Testis (tissue), 3 donors: Measurements from ENCODE around the gene MGAT4C. TPM values are rescaled to one million over a fixed set of nuclear protein-coding genes. Genes with fewer than 3 reads are reported as not detected.

Source experiments
- DNase-seq: peaks from one replicate; pipeline ENCODE4 v3.0.0-alpha.2; 2019
- H3K27ac ChIP-seq, 2 donors: fragments of 200-600 bp; sonication (generic); one replicate each; pipeline ENCODE4 v1.5.1; 2019
- H3K27me3 ChIP-seq: fragments of 200-600 bp; sonication (generic); one replicate; pipeline ENCODE4 v1.5.1; 2019
- H3K36me3 ChIP-seq: fragments of 200-600 bp; sonication (generic); one replicate; pipeline ENCODE4 v1.5.1; 2017; ENCODE audit warnings: low read depth; ENCODE audit errors: missing control alignments
- H3K4me1 ChIP-seq: fragments of 200-600 bp; sonication (generic); one replicate; pipeline ENCODE4 v1.5.1; 2019
- H3K4me3 ChIP-seq, 2 donors: fragments of 200-600 bp; sonication (generic); one replicate each; pipeline ENCODE4 v1.5.1; 2017 to 2019
- H3K9me3 ChIP-seq: fragments of 200-600 bp; sonication (generic); one replicate; pipeline ENCODE4 v1.5.1; 2017
- CTCF ChIP-seq, 3 experiments: fragments of 450-650 bp in 2 of 3; fragments of 200-600 bp in 1 of 3; sonication (generic) in 1 of 3; IDR thresholded peaks; one replicate each; pipeline ENCODE4 v1.5.1; 2016 to 2019; ENCODE audit warnings: antibody characterized with exemption in 3 of 3, mild to moderate bottlenecking in 2 of 3, moderate library complexity in 1 of 3
- POLR2A ChIP-seq: fragments of 450-650 bp; IDR thresholded peaks from one replicate; pipeline ENCODE4 v1.6.1; 2017; ENCODE audit warnings: antibody characterized with exemption, mild to moderate bottlenecking, moderate library complexity
- whole genome bisulfite sequencing, 2 donors: methylation state at CpG; one replicate each; pipeline ENCODE4 v1.1.5; 2018; 5-methylcytosine and 5-hydroxymethylcytosine counted together
- intact Hi-C: fragments of 100-400 bp; cut with DNase I; formaldehyde crosslinking; loops from one replicate; pipeline ENCODE4 v1.15.1; 2023; ENCODE audit warnings: low total_unique reads
- polyA plus RNA-seq: library from polyadenylated mRNA; stranded (reverse); fragments of 350-450 nt; fragmentation: Illumina TruSeq; extraction: RNeasy Lipid Tissue Mini Kit (QIAGEN cat#74804); gene quantifications from one replicate; pipeline ENCODE4 v1.2.3, GENCODE V29; 2014; ENCODE audit warnings: low read depth, low replicate concordance; ENCODE audit not compliant: insufficient read depth
- total RNA-seq, 2 donors: library from RNA; depleted of rRNA; stranded (reverse); fragments of >200 nt; gene quantifications; one replicate each; pipeline ENCODE4 v1.2.3, GENCODE V29; 2016

The MGAT4C gene
- total and polyA plus RNA-seq, 3 donors from 2014 or later: 5.5 to 11.3 (median 7.4) TPM

- Histone ChIP-seq H3K4me3 (no peak overlapping the region), H3K27ac (no peak overlapping the region), H3K36me3 (no peaks in the 10 kb centered on the region), H3K9me3 (no peaks in the 10 kb centered on the region), H3K27me3 (no peaks in the 10 kb centered on the region), H3K4me1 (no peaks in the 10 kb centered on the region)
- WGBS, 2 donors: 85 to 91% methylated on average over 2 of the region's 2 CpGs
- DNase-seq: no peak
- intact Hi-C loops: no loop called here
- TF ChIP-seq POLR2A: no peak
- no peak for TF ChIP-seq CTCF (IDR thresholded peaks at IDR 0.05)
Measured at GRCh38 chr12:86233126-86233525, 23.1 kb downstream of the MGAT4C start.

DNA sequence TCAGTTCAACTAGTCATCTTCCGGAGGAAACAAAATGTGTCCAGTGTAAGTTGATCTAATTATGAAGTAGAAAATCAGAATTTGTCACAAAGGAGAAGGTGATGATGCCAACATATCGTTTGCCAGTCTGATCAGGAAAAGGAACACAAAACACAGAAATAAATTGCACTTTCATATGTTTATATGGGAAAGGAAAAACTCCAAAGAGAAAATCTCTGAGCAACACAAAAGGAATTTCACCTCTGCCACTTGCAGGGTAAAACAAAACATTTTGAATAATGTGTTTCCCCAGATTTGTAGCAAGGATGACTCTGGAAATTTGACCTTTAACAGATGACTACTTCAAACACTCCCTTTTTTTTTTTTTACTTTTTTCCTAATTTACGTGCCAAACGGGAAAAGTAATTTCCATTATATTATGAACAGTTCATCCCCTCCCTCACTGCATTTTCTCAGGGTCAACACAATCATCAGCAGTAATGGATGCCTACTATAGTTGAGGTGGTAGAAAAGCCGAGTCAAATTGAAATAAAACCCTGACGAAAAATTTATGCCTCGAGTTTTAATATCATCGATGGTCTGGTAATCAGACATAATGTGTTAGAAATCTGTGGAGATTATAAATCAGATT lies 25.6 kb downstream of the MGAT4C start:
- no peak for DNase-seq
- TF ChIP-seq CTCF (IDR thresholded peaks at IDR 0.05) (no peak), POLR2A (no peak)
- no peaks in the 10 kb centered on the region for H3K4me1 ChIP-seq
- WGBS, 2 donors: 44 to 45% methylated on average over 8 of the region's 8 CpGs
- H3K27ac ChIP-seq: no peak overlapping the region
- H3K4me3 ChIP-seq: no peak overlapping the region
- H3K9me3 ChIP-seq: no peaks in the 10 kb centered on the region
- H3K36me3 ChIP-seq: no peaks in the 10 kb centered on the region
- H3K27me3 ChIP-seq: no peaks in the 10 kb centered on the region
- intact Hi-C loops: no loop called here

- no peaks in the 10 kb centered on the region for H3K27me3 ChIP-seq
- WGBS, 2 donors: 93 to 94% methylated on average over 2 of the region's 2 CpGs
- H3K36me3 ChIP-seq: no peaks in the 10 kb centered on the region
- DNase-seq: no peak
- intact Hi-C loops: no loop called here
- H3K4me3 ChIP-seq: no peak overlapping the region
- H3K9me3 ChIP-seq: no peaks in the 10 kb centered on the region
- TF ChIP-seq CTCF (IDR thresholded peaks at IDR 0.05) (no peak), POLR2A (no peak)
- no peak overlapping the region for H3K27ac ChIP-seq
- no peaks in the 10 kb centered on the region for H3K4me1 ChIP-seq
Measured at GRCh38 chr12:86229772-86230171, 26.4 kb downstream of the MGAT4C start.

DNA sequence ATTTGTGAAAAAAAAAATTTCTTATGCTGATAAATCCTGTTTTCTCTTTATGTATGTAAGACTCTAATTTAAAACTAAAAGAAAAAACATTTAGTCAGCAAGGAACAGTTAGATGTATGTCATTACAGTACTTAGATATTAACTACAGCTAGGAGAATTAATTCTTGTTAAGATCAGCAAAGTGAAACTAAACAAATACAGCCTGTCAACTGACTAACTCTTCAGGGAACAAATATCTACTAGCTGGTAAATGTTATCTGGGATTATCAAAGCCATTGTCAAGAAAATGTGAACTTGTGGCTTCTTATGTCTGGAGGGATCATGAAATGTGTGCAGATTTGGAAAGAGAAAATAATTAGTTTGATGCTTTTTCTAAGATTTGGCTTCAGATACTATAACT lies 27.5 kb downstream of the MGAT4C start:
- Histone ChIP-seq H3K4me1 (no peaks in the 10 kb centered on the region), H3K27me3 (no peaks in the 10 kb centered on the region), H3K36me3 (no peaks in the 10 kb centered on the region), H3K9me3 (no peaks in the 10 kb centered on the region), H3K27ac (no peak overlapping the region), H3K4me3 (no peak overlapping the region)
- intact Hi-C loops: no loop called here
- TF ChIP-seq POLR2A: no peak
- no peak for TF ChIP-seq CTCF (IDR thresholded peaks at IDR 0.05)
- no peak for DNase-seq

GRCh38 chr12:86226481-86226880 lies 29.7 kb downstream of the MGAT4C start:
- TF ChIP-seq CTCF (IDR thresholded peaks at IDR 0.05) (no peak), POLR2A (no peak)
- intact Hi-C loops: no loop called here
- no peak for DNase-seq
- Histone ChIP-seq H3K4me3 (no peak overlapping the region), H3K4me1 (no peaks in the 10 kb centered on the region), H3K27me3 (no peaks in the 10 kb centered on the region), H3K27ac (no peak overlapping the region), H3K36me3 (no peaks in the 10 kb centered on the region), H3K9me3 (no peaks in the 10 kb centered on the region)
- WGBS, 2 donors: 88 to 94% methylated on average over 3 of the region's 3 CpGs
